Ramos (cell line): ENCODE measurements around the gene NPAS3.

Experiments
- in situ Hi-C: fragments of 300-500 bp; cut with MboI; formaldehyde crosslinking; loops from one replicate; pipeline ENCODE4 v1.14.3; 2022; ENCODE audit warnings: low sequenced_read_pairs; ENCODE audit not compliant: unreplicated experiment

Gene NPAS3

DNA sequence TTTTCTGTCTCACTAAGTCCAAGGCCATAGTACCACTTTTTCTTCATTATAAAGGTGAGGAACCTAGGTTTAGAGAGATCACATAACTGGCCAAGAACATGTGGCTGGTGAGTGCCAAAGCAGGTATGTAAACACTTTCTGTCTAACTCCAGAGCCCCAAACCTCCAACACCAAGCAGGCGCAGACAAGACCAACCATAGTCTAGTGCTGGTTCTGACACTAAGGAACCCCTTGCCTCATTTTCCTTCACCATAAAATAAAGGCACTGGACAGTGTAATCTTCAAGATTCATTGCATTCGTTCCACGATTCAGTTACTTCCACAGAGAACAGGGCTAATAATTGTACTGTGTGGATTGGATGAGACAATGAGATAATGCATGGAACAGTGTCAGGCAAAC is 71.0 kb downstream of the NPAS3 start:
- in situ Hi-C loops: no loop called here

DNA sequence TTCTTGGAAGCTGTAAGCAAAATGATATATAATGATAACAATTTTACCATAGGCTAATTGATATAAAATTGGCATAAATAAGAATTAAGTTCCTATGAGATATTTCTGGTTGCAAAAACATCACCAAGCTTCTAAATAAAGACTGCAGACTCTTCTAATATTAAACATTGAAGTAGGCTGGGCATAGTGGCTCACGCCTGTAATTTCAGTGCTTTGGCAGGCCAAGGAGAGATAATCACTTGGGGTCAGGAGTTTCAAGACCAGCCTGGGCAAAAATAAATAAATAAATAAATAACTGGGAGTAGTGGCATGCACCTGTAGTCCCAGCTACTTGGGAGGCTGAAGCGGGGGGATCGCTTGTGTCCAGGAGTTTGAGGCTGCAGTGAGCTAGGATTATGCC is 71.8 kb downstream of the NPAS3 start:
- in situ Hi-C loops: no loop called here

DNA sequence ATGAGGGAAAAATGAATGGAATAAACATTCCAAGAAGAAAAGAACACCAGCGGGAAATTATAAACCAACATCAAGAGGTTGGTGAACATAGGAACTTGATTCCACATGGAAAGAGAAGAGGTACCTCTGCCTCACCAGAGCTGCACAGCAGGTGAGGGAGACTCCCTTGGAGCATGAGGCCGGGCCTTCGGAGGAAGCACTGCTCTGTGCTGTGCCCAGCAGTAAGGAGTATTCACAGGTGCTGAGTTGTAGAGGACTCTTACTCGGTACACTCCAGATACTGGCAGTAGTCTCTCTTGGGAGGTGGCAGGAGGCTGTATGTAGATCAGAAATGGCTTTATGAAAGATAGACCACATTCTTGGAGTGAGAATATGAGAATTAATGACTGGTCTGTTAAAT is 76.0 kb downstream of the NPAS3 start:
- in situ Hi-C loops: no loop called here

DNA sequence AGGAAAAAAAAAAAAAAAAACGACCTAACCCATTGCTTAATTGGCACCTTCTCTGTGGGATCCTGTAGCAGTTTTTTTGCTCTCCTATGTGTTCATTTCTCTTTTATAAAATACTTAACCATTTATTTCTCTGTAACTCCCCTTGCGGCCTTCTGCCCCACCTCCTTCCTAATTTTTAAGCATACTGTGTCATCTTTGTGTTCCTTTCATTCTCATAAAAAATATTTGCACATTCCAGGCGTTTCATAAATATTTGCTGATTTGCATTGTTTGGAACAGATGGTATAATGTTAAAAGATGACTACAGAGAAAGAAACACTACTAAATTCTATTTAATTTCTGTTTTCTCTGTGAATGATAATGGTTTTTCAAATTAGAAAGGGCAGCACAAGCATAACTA is 77.9 kb downstream of the NPAS3 start:
- in situ Hi-C loops: no loop called here

DNA sequence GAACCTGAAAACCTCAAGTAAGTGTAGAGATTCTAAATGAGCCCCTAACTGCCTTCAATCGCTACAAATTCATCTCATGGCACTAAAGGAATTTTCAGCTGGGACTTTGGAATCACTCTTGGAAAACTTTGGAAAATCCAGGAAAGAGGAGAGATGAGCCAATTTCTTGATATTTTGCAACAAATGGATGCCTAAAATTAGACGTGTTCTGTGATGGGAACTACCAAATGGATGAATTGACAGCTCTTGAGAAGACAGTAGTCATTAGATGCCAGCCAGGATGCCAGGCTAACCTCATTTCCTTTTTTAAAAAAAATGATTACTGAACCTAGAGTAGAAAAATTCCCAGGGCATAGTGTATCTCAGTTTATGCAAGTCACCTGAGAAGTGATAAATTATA is 78.3 kb downstream of the NPAS3 start:
- in situ Hi-C loops: no loop called here

DNA sequence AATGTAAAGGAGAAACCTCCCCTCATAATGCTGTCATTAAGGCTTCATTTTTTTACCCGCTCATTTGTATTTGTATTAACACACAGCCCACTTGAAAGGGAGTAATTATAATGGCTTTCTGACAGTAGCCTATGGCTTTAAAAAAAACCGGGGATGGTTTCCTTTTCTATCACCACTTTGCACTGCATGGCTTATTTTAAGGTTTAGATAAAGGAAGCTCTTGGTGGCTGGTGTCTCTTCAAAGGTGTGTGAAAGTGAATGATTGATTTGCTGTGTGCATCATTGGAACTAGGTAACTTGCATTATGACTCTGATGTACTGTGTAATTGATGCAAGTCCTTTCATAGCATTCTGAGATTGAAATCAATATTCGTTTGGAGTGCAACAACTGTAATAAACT is 80.7 kb downstream of the NPAS3 start:
- in situ Hi-C loops: no loop called here

DNA sequence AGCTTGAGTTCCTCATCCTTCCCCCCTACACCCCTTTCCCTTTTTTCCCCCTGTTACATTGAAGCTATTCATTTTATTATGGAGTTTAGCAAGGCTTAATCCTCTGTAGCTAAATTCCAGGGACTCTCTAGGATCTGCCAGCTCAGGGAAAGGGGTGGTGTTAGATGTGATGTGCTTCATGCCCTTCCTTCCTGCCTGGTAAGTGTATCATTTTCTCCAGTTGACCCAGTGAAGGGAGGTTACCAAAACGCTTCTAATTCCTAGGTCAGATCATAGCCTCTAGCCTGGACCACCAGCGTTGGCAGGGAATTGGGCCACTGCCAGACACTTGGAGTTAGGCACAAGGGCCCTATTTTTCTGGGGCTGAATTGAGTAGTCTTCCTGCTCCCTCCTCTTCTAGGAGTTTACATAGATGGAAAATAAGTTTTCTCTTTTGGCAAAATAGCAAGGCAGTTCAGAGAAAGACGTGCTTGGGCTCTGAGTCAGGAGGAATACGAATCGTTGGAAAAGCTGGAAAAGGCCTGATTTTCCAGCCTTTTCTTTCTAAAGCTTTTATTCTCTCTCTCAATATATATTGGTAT is 88.3 kb downstream of the NPAS3 start:
- in situ Hi-C loops: no loop called here

DNA sequence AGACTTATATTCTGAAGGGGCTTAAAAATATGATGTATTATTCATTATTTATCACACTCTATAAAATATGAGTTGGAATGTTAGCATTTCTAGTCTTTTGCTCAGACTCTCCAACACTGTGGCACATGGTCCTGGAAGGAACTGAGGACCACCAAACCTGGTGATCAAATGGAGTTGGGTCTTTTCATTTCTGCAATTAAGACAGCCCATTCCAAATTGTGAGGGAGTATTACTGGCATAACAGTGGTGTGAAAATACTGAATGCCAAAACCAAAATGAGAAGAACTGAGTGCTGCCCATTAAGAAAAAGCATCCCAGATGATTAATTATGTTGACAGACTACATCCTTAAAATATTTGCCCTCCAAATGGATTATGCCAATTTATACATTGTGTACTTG is 90.8 kb downstream of the NPAS3 start:
- in situ Hi-C loops: no loop called here

DNA sequence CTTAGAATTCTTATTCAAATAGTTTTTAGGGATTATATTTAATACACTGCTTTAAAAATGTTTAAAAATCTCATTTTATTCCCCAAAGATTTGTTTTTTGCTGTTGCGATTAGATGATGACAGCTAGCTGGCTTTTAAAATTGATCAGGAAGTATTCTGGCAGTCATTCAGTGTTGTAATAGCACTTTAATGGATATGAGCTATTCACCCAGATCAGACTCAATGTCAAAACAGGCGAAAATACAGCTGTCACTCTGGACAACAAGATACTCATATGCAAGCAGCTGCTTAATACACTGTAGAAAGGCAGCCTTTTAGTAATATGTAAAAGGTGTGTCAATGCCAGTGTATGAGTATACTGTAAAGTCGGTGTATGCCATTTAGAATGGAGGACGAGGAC is 91.7 kb downstream of the NPAS3 start:
- in situ Hi-C loops: no loop called here

DNA sequence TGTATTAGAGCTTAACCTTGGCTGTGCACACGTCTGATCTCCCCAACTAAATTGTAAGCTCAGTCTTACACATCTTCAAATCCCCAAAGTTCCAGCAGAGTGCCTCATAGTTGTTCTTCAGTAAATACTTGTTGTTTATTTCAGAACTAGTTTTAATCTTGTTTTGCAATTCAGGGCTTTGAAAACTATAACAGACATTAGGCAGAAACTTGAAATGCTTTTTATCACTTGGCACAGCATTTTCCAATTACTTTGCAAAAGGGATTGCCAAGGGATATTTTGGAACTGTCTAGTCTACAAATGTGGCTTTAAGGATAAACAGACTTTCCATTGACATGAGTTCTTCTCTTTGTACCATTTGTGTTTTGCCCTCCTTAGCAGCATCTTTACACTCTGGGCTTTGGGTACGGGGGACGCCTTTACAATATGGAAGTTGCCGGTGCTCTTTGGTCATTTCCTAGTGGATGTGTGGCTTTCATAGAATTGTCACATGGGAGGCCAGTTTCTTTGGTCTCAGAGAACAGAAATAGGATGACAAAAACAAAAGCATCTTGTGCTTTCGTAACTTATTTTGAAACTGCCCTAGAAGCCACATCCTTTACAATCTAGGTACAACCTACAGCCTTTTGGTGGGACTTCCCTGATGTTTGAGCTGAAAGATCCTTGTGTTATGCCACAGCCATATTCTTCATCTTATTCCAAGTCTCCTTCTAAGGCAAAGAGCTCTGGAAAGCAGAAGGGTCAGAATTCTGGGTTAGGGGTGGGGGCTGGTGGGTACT is 96.9 kb downstream of the NPAS3 start:
- in situ Hi-C loops: no loop called here

DNA sequence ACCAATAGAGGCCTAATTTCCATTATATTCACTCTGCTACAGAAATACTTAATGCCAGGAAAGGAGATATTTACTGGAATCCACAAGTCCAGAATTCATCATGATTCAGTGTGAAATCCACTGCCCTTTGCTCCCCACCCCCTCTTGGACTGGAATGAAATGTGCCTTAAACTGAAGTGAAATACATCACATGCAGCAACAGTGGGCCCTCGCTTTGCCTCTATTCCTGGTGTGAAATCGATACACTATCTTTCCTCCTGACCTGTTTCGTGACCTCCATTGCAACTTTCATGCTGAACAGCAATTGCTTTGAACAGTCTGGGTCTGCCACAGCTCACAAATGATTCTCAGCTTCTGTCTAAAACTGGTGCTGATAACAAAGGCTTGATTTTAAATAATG is 100.6 kb downstream of the NPAS3 start:
- in situ Hi-C loops: no loop called here

DNA sequence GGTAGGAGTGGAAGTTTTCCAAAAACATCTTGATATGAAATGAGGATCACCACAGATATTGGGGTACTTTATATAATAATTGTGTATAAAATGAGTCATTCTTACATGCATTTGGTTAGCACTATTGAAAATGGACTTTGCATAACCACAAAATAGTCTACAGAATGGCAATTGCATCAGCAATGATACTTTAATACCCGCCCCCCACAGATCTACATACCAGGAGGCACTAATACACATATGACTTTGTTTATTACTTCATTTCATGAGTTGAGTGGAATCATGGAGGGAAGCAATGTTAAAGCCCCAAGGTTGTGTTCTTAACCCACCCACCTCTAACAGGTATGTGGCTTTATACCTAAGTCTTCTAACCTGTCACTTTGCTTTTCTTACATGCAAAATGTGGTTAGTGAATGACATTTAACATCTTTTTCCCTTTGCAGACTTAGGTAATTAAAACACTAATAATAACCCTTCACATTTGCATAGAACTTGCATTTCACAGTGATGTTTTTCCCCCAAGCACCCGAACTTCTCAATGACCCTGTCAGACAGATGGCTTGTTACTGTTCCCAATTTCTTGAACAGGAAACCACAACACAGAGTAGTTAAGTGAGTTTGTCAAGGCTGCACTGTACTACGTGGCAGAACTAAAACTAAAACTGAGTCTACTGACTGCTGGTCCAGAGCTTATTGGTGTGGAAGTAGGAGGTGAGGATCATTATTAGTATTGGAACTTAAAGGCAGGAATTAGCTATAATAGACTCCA is 101.9 kb downstream of the NPAS3 start:
- in situ Hi-C loops: no loop called here

DNA sequence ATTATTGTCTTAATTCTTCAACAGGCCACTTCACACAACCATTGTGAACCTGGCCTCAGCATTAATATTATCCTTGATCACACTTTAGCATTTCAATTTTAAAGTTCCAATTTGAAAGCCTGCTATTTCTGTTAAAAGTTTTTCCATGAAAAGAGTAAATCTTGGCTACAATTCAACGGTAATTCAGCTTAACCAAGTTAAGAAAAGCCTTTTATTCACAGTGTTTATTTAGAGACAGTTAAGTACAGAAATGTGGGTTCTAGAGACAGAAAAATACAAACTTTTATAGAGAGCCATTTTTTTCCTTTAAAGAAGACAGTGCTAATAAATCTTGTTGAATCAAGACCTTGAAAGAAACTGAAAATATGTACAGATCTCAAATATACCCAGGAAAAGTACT is 103.9 kb downstream of the NPAS3 start:
- in situ Hi-C loops: no loop called here

DNA sequence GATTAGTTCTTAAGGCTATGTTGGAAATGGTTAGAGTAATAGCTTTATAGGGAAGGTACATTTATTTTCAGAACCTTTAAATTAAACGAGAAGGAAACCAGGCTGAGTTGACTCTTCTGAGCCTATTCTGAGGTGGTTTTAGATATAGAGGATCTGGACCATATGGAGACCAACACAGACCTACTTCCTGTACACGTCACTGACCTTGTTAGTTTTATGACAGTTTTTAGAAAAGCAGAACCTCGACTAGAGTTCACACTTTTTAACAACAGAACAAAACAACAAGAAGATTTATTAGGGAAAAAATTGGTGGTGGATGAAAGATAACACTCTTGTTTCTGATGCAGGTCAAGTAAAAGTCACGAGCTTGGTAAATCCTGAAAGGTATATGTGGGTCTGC is 107.1 kb downstream of the NPAS3 start:
- in situ Hi-C loops: no loop called here

DNA sequence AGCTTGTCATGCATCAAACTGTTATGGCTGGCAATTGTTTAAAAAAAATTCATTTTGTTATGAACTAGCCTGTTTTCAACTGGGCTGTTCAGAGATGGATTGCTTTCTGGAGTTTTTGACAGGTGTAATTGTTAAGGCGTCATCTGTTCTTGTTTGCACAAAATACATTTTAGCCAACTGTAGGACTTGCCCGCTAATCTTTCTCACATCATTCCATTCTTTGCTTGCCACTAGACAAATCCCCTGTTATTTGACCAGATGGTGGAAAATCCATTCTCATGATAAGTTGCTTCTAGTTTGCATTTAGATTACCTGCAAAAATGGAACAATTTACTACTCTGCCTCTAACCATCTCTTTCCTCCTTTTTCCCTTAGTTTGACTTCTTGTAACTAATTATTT is 114.3 kb downstream of the NPAS3 start:
- in situ Hi-C loops: no loop called here

DNA sequence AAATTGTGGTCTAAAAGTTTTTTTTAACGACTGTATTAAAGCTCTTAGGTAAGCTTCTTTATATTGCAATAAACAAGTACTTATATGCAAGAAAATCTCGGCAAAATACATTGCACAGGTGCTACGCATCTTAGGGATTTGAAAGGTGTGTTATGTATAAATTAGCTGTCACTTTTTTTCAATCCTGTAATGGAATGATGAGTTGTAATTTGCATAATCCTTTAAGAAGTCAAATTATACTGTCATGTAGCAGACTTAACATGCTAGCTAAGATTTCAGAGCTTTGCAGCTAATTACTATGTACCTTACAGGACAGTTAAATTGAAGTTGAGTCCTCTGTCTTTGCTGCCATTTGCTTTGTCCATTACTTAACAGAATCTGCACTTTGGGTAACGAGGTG is 117.5 kb downstream of the NPAS3 start:
- in situ Hi-C loops: no loop called here

DNA sequence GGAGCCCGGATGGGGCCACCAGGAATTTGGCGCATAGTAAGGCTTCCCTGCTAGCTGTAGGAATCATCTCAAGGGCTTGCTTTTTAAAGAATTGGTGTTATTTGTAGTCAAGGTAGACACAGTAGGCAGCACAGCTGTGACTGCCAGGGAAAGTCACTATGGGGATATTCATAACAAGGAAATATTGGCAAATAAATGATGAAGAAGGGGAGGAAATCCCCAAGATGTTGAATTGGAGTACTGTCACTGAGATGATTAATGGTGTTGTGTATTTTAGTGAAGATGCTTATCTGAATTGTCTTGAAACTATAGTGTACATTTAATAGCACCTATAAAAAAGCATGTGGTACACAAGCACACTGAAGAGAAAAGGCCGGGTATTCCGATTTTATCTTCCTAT is 118.9 kb downstream of the NPAS3 start:
- in situ Hi-C loops: no loop called here

DNA sequence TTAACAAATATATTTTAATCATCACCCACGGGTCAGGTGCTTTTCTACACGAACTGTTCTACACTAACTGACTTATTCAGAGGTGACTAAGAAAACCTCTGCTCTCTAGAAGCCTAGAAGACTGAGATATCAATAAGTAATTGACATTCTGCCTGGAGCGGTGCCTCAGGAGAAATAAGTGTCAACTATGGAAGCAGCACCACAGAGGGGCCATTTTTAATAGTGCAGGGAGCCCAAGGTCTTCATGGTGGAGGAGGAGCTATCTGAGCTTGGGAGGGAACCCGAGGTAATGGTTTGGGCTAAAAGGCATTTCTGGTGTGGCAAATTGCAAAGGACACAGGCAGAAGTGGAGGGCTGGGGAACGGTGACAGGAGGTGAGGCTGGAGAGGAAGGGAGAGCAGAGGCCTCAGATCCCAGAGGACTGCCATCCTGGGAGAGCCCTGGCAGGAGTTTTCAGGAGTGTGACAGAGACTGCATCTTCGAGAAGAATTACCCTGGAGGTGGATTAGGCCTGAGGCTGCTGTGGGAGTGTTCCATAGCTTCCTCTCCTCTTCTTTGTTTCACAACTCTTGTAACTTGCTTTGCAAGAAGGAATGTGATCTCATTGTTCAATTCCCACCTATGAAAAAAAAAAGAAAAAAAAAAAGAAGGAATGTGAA is 123.1 kb downstream of the NPAS3 start:
- in situ Hi-C loops: no loop called here

DNA sequence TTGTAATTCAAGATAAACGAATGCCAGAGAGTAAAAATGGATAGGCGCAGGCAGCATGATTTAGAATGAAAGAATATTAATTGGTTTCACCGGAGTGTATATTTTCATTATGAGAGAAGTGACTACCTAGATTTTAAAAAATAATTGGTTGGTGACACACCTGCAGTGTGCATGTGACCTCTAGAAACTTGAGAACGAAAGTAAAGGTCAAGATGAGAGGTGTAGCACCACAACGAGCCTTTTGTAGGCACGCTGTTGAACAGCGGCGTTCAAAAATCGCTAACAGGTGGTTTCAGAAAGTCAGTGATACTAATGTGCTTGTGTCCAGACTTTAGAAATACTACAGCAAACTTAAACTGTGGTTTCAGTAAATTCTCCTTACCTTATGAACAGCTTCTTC is 123.8 kb downstream of the NPAS3 start:
- in situ Hi-C loops: no loop called here

DNA sequence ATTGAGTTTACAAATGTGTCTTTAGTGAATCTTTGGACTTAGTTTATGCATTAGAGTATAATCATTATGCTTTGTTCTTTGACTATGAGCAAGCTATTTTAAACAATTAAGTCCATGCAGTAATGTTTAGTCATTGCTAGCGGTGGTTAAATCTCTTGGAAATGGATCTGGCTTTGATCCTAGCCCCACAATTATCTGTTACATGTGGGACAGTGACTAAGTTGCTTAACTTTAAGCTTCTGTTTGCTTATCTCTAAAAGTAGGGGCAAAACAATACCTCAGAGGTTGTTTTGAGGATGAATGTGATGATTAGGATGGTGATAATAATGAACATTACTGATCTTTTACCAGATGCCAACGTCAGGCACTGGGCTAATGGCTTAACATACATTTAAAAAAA is 124.2 kb downstream of the NPAS3 start:
- in situ Hi-C loops: no loop called here

DNA sequence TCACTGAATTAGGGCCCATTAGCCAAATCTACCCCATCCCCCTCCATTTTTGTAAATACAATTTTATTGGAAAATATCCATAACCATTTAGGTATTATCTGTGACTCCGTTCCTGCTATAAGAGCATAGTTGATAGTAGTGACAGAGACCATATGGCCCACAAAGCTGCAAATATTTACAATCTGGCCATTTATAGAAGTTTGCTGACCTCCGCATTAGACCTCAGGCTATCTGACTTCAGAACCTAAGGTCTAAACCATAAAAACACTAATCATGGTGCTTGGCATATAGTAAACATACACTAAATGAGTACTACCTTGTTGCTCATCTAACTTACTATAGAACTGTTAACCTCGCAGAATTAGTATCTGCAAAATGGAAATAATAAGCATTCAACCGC is 124.8 kb downstream of the NPAS3 start:
- in situ Hi-C loops: no loop called here
